ENCODE data around the gene U2SURP.
"Not testable (repeated sequence)": the region's sequence is repeated elsewhere in the genome, so short reads cannot be mapped to it uniquely, and the experiment has no call there.

U2SURP gene

GRCh38 chr3:143024351-143024960, 23.1 kb downstream of the U2SURP start:
- DNase-seq, result no peak

DNA sequence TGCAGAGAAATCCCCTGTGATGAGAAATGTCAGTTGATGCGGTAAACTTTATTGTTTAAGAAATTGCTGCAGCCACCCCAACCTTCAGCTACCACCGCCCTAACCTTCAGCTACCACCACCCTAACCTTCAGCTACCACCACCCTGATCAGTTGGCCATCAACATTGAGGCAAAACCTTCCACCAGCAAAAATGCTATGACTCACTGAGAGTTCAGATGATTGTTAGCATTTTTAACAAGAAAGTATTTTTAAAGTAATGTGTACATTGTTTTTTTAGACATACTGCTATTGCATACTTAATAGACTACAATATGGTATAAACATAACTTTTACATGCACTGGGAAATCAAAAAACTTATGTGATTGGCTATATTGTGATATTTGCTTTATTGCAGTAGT, 30.0 kb downstream of the U2SURP start:
- no peak for DNase-seq

- not testable (repeated sequence) for DNase-seq
These were observed 30.5 kb downstream of the U2SURP start for GRCh38 chr3:143031796-143032387.

GRCh38 chr3:143035466-143036211, 34.3 kb downstream of the U2SURP start:
- DNase-seq, result no peak

DNA sequence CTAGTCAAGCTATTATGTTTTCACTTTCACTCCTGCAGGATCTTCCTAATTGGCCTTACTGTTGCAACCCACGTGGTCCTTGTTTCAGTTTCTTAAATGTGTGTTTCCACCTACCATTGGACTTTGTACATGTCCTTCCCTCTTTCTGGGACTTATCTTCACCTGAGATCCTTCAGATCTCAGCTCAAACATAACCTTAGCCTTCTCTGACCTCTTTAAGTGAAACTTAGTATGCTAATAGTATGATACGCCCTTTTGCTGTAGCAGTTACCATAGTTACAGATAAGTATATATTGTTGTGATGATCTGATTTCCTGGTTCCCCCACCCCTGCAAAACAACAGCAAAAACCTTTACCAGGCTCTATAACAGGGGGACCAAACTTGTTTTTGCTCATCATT, 35.2 kb downstream of the U2SURP start:
- DNase-seq, result no peak

DNA sequence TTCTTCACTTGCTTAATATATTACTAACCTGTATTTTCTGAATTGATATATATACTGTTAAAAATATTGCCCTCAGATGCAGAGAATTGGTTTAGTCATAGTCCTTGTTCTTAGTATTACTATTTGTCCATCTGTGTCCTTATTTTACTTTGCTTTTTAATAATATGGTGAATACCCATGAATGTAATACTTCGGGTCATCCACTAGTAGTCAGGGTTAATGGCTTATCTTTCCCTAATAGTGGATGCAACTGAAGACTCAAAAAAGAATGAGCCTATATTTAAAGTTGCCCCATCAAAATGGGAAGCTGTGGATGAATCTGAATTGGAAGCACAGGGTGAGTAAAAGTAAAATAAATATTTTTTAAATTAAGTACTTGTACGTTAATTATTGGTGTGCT, 36.5 kb downstream of the U2SURP start:
- DNase-seq, result no peak

- no peak for DNase-seq
These were observed 39.0 kb downstream of the U2SURP start for GRCh38 chr3:143040261-143040879.

DNA sequence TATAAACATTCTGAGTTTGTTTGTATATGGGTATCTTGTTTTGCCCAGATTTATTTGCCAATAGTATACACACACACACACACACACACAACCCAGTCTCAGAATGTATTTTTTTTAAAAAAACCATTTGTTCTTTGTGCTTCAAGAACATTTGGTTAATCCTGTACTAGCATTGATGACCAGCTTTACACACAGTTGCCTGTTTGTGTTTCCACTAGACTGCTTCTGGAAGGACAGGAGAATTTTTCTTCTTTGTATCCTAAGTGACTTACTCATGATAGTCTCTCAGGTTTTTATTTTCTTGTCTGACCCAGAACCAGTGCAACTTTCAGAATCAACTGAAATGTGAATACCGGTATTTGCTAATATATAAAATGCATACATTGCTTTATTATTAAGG, 40.5 kb downstream of the U2SURP start:
- DNase-seq, result no peak

DNA sequence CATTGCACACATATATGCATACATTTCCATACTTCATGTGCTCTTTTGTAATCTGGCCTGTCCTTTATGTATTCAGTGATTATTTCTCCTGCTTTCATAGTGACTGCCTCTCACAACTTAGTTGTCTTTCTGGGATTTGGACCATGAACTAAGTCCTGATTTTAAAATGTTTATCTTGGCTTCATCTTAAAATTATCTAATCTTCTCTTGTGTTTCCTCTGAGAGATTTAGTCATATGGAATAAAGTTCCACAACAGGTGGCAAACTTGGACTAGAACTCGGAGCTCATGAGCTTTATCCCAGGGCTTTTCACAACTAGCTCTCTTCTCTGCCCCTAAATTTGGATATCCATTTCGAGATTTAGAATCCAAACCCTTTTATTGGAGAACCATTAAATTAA, 44.3 kb downstream of the U2SURP start:
- DNase-seq, result no peak

- not testable (repeated sequence) for DNase-seq
These were observed 44.7 kb downstream of the U2SURP start for GRCh38 chr3:143046075-143046474.

GRCh38 chr3:143054011-143054410, 52.6 kb downstream of the U2SURP start:
- DNase-seq, result no peak

DNA sequence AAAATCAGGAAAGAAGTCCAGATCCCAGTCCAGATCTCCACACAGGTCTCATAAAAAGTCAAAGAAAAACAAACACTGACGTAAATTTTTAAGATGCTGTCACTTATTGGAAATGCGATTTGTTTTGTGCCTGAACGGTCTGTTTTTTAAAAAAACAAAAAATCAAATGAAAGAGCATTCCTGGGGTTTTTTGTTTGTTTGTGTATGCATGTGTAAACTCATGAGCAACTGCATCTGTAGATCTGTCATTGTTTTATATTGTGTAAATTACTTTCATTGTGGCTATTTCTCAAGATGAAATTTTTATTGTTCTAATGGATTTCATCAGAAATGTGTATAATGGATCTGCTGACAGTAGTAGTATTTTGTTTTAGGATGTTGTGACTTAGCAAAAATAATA, 55.0 kb downstream of the U2SURP start:
- no peak for DNase-seq

GRCh38 chr3:143060906-143061305, 59.5 kb downstream of the U2SURP start:
- DNase-seq, result no peak

GRCh38 chr3:143063018-143063417, 61.6 kb downstream of the U2SURP start:
- DNase-seq, result no peak

GRCh38 chr3:143064777-143065176, 63.4 kb downstream of the U2SURP start:
- DNase-seq, result no peak

DNA sequence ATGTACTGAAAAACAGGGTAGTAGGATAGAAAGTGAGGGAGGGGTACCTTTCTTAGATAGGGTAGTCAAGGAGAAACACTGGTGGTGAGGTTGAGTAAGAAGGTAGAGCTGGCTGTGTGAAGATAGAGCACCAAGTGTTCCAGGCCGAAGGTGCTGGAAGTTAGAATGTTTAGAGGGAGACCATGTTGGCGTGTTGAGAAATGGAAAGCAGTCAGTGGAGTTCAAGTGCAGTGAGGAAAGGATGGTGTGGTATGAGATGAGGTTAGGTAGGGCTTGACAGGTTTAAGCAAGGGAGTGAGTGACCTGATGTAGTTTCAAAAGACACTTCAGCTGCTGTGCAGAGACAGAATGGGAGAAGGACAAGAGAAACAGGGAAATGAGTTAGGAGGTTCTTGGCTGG, 64.0 kb downstream of the U2SURP start:
- DNase-seq, result no peak

- DNase-seq, result no peak
These were observed 64.7 kb downstream of the U2SURP start for GRCh38 chr3:143066033-143066432.

DNA sequence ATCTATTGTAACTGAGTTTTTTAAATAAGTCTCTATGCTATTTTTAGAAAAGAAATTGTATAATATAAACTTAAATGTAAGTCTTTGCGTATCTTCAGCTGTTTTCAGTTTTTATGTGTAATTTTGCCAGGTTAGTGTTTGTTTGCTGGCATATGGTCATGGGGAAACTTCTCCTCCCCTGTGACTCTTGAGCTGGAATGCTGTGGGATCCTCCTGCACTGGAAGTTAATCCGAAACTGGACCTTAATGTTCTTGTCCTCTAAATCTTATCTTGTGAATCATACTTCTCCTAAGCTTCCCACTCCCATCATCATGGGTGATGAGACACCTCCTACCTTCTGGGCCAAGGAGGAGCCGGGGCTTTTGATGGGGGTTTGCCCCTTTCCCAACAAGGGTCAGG, 65.8 kb downstream of the U2SURP start:
- DNase-seq, result no peak

- no peak for DNase-seq
These were observed 66.7 kb downstream of the U2SURP start for GRCh38 chr3:143068059-143068458.

- DNase-seq, result no peak
These were observed 69.7 kb downstream of the U2SURP start for GRCh38 chr3:143070977-143071551.

- no peak for DNase-seq
These were observed 70.4 kb downstream of the U2SURP start for GRCh38 chr3:143071776-143072175.

- not testable (repeated sequence) for DNase-seq
These were observed 71.1 kb downstream of the U2SURP start for GRCh38 chr3:143072298-143073020.

- DNase-seq, result not testable (repeated sequence)
These were observed 72.2 kb downstream of the U2SURP start for GRCh38 chr3:143073541-143073940.
